NOMO-1 treated with dmso at 0.1 percent for 144 hours (cell line): ENCODE data around the gene TBC1D1.

ENCODE experiments used
- DNase-seq: peaks from one replicate; lab custom pipeline; 2025; ENCODE audit not compliant: unreplicated experiment; lab: John Stamatoyannopoulos, UW

Gene TBC1D1

GRCh38 chr4:38075370-38076152 is 184.7 kb downstream of the TBC1D1 start:
- DNase-seq: peak; percentile 96

GRCh38 chr4:38076153-38076669 is 185.3 kb downstream of the TBC1D1 start:
- DNase-seq: no peak

- DNase-seq: no peak
Observed at GRCh38 chr4:38077791-38078489, 187.1 kb downstream of the TBC1D1 start.

- no peak for DNase-seq
Observed at GRCh38 chr4:38078590-38079421, 187.9 kb downstream of the TBC1D1 start.

GRCh38 chr4:38080061-38080974 is 189.4 kb downstream of the TBC1D1 start:
- DNase-seq: no peak

GRCh38 chr4:38082021-38082420 is 191.1 kb downstream of the TBC1D1 start:
- no peak for DNase-seq

- DNase-seq: no peak
Observed at GRCh38 chr4:38082424-38083385, 191.8 kb downstream of the TBC1D1 start.

- DNase-seq: no peak
Observed at GRCh38 chr4:38084877-38085711, 194.2 kb downstream of the TBC1D1 start.

- no peak for DNase-seq
Observed at GRCh38 chr4:38085751-38086150, 194.9 kb downstream of the TBC1D1 start.

GRCh38 chr4:38086151-38086848 is 195.4 kb downstream of the TBC1D1 start:
- no peak for DNase-seq

GRCh38 chr4:38086849-38087226 is 196.0 kb downstream of the TBC1D1 start:
- no peak for DNase-seq

GRCh38 chr4:38088321-38088720 is 197.4 kb downstream of the TBC1D1 start:
- no peak for DNase-seq

GRCh38 chr4:38089961-38090360 is 199.1 kb downstream of the TBC1D1 start:
- no peak for DNase-seq

- no peak for DNase-seq
Observed at GRCh38 chr4:38090455-38091246, 199.8 kb downstream of the TBC1D1 start.

GRCh38 chr4:38091636-38092035 is 200.8 kb downstream of the TBC1D1 start:
- DNase-seq: no peak

- DNase-seq: no peak
Observed at GRCh38 chr4:38092701-38093100, 201.8 kb downstream of the TBC1D1 start.

- DNase-seq: no peak
Observed at GRCh38 chr4:38094419-38094818, 203.5 kb downstream of the TBC1D1 start.
